Activated CD8-positive, alpha-beta T cell treated with anti-CD3 and anti-CD28 coated beads, Interleukin-2, amount 10 ng/mL, durations not matched to agents 7 days and 5 days (primary cell): ENCODE data around the gene MED12L. TPM values are rescaled to one million over a fixed set of nuclear protein-coding genes. Genes with fewer than 3 reads are reported as not detected.
A peak's percentile ranks its signal among the peaks of the same experiment; 100 is the strongest.

Experiments used
- ATAC-seq: fragments of 150-1000 bp; cut with Tn5 transposase; one replicate; pipeline ENCODE4 v1.10.0; 2021; ENCODE audit warnings: moderate library complexity
- CTCF ChIA-PET: fragments of 350-600 bp; sonication (Branson Sonifier 250); formaldehyde crosslinking; loops from one replicate; lab custom pipeline; 2021; ENCODE audit warnings: antibody characterized with exemption; lab: Charles Lee
- POLR2A ChIA-PET: fragments of 350-600 bp; sonication (Branson Sonifier 250); formaldehyde crosslinking; loops from one replicate; lab custom pipeline; 2021; ENCODE audit warnings: antibody characterized with exemption; lab: Charles Lee
- DNase-seq: peaks from one replicate; pipeline ENCODE4 v3.0.0-alpha.2; 2020
- H3K27ac Mint-ChIP-seq: one replicate; pipeline ENCODE4 v1.8.0; 2021; ENCODE audit warnings: mild to moderate bottlenecking, mixed read lengths
- H3K27me3 Mint-ChIP-seq: one replicate; pipeline ENCODE4 v1.8.0; 2021; ENCODE audit warnings: low read depth, mixed read lengths
- H3K36me3 Mint-ChIP-seq: one replicate; pipeline ENCODE4 v1.8.0; 2021; ENCODE audit warnings: low read depth, mixed read lengths
- H3K4me1 Mint-ChIP-seq: one replicate; pipeline ENCODE4 v1.8.0; 2021; ENCODE audit warnings: low read depth, mixed read lengths
- H3K4me3 Mint-ChIP-seq: one replicate; pipeline ENCODE4 v1.8.0; 2021; ENCODE audit warnings: mild to moderate bottlenecking, mixed read lengths
- H3K9me3 Mint-ChIP-seq: one replicate; pipeline ENCODE4 v1.8.0; 2022; ENCODE audit warnings: mixed read lengths; ENCODE audit not compliant: insufficient read depth
- total RNA-seq, 2 experiments: library from RNA; stranded (reverse); gene quantifications; one replicate each; pipeline ENCODE4 v1.2.3, GENCODE V29; 2021

The MED12L gene
- total RNA-seq, 2 experiments from 2014 or later: 0.76 to 0.79 TPM

DNA sequence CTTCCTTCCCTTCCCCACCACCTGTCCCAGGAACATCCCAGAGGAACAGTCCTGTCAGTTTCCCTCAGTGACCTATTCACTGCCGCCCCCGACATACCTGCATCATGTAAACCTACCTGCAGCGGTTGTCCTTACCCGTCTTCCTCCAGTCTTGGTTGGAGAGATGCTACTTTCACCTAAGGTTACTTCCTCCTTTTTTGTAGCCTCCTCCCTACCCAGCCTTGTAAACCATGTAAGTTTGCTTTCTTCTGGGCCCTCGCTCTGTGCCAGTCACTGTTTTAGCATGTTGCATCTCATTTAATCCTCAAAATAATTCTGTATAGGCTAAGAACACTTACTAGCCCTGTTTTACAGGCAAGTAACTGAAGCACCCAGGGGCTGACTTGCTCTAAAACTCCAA lies 59.3 kb downstream of the MED12L start:
- peaks cover 7% of the 10 kb centered on the region for H3K27me3 Mint-ChIP-seq
- ATAC-seq: no peak
- H3K4me3 Mint-ChIP-seq: no peak overlapping the region
- no peaks in the 10 kb centered on the region for H3K36me3 Mint-ChIP-seq
- no peak overlapping the region for H3K27ac Mint-ChIP-seq
- POLR2A ChIA-PET: interaction anchor here (1.1 kb wide), 1 partner anchor 9 kb away, joined by 3 read pairs; no protein-coding TSS in a partner anchor
- no peaks in the 10 kb centered on the region for H3K4me1 Mint-ChIP-seq
- H3K9me3 Mint-ChIP-seq: no peaks in the 10 kb centered on the region
- no peak for DNase-seq
- CTCF ChIA-PET: interaction anchor here (0.8 to 7.4 kb wide), 9 partner anchors 9 to 398 kb away, joined by 3 to 66 read pairs (median 8); partner anchors contain the start of gene MED12L

DNA sequence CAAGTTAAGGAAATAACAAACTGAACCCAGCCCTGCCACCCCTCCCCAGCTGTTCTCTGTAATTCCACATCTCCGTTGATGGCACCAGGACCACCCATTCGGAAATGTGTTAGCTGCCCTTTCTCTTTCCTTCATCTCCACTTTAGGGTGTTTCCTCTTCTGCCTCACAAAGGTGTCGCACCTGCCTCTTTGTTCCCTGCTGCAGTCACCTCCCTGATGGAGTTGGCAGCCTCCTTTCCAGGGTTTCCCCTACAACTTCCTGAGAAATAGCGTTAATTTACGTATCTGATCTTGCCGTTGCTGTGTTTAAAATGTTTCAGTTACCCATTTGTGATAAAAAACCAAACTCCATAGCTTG lies 60.2 kb downstream of the MED12L start:
- H3K4me1 Mint-ChIP-seq: no peaks in the 10 kb centered on the region
- DNase-seq: no peak
- no peak for ATAC-seq
- CTCF ChIA-PET: interaction anchor here (0.8 to 7.4 kb wide), 17 partner anchors 10 to 424 kb away, joined by 3 to 66 read pairs (median 5); partner anchors contain the start of genes MED12L and P2RY14
- no peaks in the 10 kb centered on the region for H3K9me3 Mint-ChIP-seq
- no peak overlapping the region for H3K4me3 Mint-ChIP-seq
- POLR2A ChIA-PET: interaction anchor here (1.1 kb wide), 1 partner anchor 10 kb away, joined by 3 read pairs; no protein-coding TSS in a partner anchor
- no peaks in the 10 kb centered on the region for H3K36me3 Mint-ChIP-seq
- H3K27me3 Mint-ChIP-seq: peaks cover 9% of the 10 kb centered on the region
- no peak overlapping the region for H3K27ac Mint-ChIP-seq

- POLR2A ChIA-PET: interaction anchor here (1.1 kb wide), 1 partner anchor 10 kb away, joined by 3 read pairs; no protein-coding TSS in a partner anchor
Observed at GRCh38 chr3:151146071-151146730, 60.7 kb downstream of the MED12L start.

DNA sequence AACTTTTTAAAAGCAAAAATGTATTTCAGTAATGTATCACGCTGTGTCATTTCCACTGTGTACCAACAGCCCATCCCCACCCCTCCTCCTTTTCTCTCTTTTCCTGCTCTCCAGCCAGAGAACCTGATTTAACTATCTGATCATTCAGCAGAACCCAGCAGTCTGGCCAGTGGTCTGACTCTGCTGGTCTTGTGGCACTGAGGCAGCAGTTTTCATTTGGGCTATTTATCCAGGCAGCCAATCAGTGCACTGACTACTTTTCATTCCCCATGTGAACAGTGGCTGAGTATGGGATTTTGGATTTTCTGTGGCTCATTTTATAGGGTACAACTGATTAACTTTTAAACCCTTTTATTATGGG lies 61.2 kb downstream of the MED12L start:
- H3K9me3 Mint-ChIP-seq: no peaks in the 10 kb centered on the region
- ATAC-seq (no peak), DNase-seq (no peak)
- no peaks in the 10 kb centered on the region for H3K36me3 Mint-ChIP-seq
- CTCF ChIA-PET: interaction anchor here (0.6 to 7.4 kb wide), 14 partner anchors 9 to 425 kb away, joined by 3 to 66 read pairs (median 4); partner anchors contain the start of genes MED12L and P2RY14
- POLR2A ChIA-PET: no interaction called here
- H3K27me3 Mint-ChIP-seq: peaks cover 9% of the 10 kb centered on the region
- no peak overlapping the region for H3K4me3 Mint-ChIP-seq
- H3K4me1 Mint-ChIP-seq: no peaks in the 10 kb centered on the region
- H3K27ac Mint-ChIP-seq: no peak overlapping the region

More at GRCh38 chr3:151146071-151146730, 60.7 kb downstream of the MED12L start:
- Mint-ChIP-seq H3K4me1 (no peaks in the 10 kb centered on the region), H3K4me3 (no peak overlapping the region), H3K27me3 (peaks cover 9% of the 10 kb centered on the region), H3K36me3 (no peaks in the 10 kb centered on the region), H3K9me3 (no peaks in the 10 kb centered on the region), H3K27ac (no peak overlapping the region)
- CTCF ChIA-PET: interaction anchor here (0.6 to 7.4 kb wide), 21 partner anchors 10 to 425 kb away, joined by 3 to 66 read pairs (median 4); partner anchors contain the start of genes MED12L and P2RY14
- DNase-seq: peak; percentile 73
- ATAC-seq: peak; percentile 93

GRCh38 chr3:151147299-151147698 lies 61.8 kb downstream of the MED12L start:
- POLR2A ChIA-PET: no interaction called here
- no peak overlapping the region for H3K27ac Mint-ChIP-seq
- no peaks in the 10 kb centered on the region for H3K4me1 Mint-ChIP-seq
- H3K9me3 Mint-ChIP-seq: no peaks in the 10 kb centered on the region
- DNase-seq (no peak), ATAC-seq (no peak)
- no peak overlapping the region for H3K4me3 Mint-ChIP-seq
- CTCF ChIA-PET: interaction anchor here (1.1 to 7.4 kb wide), 6 partner anchors 9 to 220 kb away, joined by 3 to 66 read pairs (median 12); partner anchors contain the start of gene MED12L
- H3K27me3 Mint-ChIP-seq: peaks cover 9% of the 10 kb centered on the region
- no peaks in the 10 kb centered on the region for H3K36me3 Mint-ChIP-seq

- POLR2A ChIA-PET: no interaction called here
- DNase-seq (no peak), ATAC-seq (no peak)
- CTCF ChIA-PET: interaction anchor here (0.7 to 3.0 kb wide), 6 partner anchors 10 to 85 kb away, joined by 3 to 10 read pairs (median 4); no protein-coding TSS in a partner anchor
- Mint-ChIP-seq H3K4me1 (no peaks in the 10 kb centered on the region), H3K4me3 (no peak overlapping the region), H3K9me3 (no peaks in the 10 kb centered on the region), H3K27me3 (peaks cover 8% of the 10 kb centered on the region), H3K27ac (no peak overlapping the region), H3K36me3 (no peaks in the 10 kb centered on the region)
Observed at GRCh38 chr3:151152455-151153079, 67.1 kb downstream of the MED12L start.

DNA sequence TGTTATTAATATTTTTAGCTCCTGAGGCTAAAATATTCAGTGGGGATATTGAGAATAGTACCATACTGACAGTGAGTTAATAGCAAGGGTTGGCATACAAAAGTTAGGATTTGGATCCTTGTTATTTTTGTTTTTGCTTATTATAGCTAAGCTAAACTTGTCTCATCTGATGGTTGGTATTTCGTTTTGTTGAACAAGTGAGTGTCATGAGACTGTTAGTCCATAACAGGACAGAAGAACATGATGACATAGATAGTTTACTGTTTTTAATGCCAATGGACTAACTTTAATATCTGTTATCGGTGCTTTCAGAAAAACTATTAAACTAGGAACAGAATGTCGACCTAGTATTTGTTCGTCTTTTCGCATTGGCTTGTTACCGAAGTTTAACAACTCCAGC lies 69.1 kb downstream of the MED12L start:
- H3K27me3 Mint-ChIP-seq: peaks cover 5% of the 10 kb centered on the region
- ATAC-seq (no peak), DNase-seq (no peak)
- no peaks in the 10 kb centered on the region for H3K9me3 Mint-ChIP-seq
- no peaks in the 10 kb centered on the region for H3K4me1 Mint-ChIP-seq
- H3K36me3 Mint-ChIP-seq: no peaks in the 10 kb centered on the region
- CTCF ChIA-PET: interaction anchor here (3.0 kb wide), 1 partner anchor 13 kb away, joined by 10 read pairs; no protein-coding TSS in a partner anchor
- POLR2A ChIA-PET: no interaction called here
- H3K27ac Mint-ChIP-seq: no peak overlapping the region
- H3K4me3 Mint-ChIP-seq: no peak overlapping the region

DNA sequence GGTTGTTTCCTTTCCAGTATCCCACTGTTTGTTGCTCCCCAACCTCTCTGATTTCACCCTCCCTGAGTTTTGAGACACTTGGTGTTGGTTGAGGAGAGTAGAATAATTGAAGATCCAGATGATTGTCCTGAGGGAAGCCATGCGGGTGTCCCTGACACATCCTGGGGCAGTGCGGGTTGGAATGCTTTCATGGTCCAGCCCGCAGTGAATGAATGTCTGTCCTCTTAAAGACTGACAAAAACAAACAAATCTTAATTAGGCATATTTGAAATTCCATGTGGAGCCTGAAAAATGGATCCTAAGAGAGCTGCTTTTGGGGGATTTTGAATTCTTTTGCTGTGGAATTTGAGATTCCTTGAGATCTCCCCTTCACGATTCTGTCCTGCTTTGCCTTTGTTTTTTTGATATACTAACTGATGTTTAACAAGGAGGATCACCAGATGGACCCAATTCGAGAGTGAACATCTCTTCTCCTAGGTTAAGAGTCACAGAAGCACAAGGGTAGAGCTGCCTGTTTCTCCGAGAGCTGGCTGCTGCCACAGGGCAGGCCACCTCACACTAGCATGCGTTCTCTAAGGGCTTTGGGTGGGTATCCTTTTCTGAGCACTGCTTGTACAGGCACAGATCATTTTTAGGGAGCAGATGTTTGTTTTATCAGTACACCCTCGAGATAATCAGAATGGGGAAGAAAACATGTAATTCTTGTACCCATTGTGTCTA lies 70.1 kb downstream of the MED12L start:
- Mint-ChIP-seq H3K4me3 (no peak overlapping the region), H3K27ac (no peak overlapping the region), H3K27me3 (peaks cover 3% of the 10 kb centered on the region), H3K4me1 (no peaks in the 10 kb centered on the region), H3K36me3 (no peaks in the 10 kb centered on the region), H3K9me3 (no peaks in the 10 kb centered on the region)
- POLR2A ChIA-PET: interaction anchor here (1.3 kb wide), 1 partner anchor 16 kb away, joined by 3 read pairs; no protein-coding TSS in a partner anchor
- CTCF ChIA-PET: interaction anchor here (0.9 to 2.4 kb wide), 19 partner anchors 9 to 683 kb away, joined by 3 to 21 read pairs (median 4); partner anchors contain the start of gene P2RY14
- ATAC-seq (no peak), DNase-seq (no peak)

GRCh38 chr3:151156618-151157216 lies 71.3 kb downstream of the MED12L start:
- ATAC-seq (peak; percentile 87), DNase-seq (peak; percentile 64)
- no peaks in the 10 kb centered on the region for H3K4me1 Mint-ChIP-seq

DNA sequence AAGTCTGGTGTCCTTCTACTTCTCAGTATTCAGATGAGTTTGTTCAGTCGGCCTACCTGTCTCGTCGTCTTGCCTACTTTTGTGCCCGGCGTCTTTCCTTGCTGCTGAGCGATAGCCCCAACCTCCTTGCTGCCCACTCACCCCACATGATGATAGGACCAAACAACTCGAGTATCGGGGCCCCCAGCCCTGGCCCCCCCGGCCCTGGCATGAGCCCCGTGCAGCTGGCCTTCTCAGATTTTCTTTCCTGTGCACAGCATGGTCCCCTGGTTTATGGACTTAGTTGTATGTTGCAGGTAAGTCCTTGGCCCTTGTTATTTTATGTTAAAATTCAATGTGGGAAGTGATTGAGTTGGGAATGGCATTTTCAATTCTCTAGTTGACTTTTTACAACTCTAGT lies 74.3 kb downstream of the MED12L start:
- H3K9me3 Mint-ChIP-seq: no peaks in the 10 kb centered on the region
- no peak overlapping the region for H3K4me3 Mint-ChIP-seq
- POLR2A ChIA-PET: no interaction called here
- DNase-seq: no peak
- H3K27ac Mint-ChIP-seq: no peak overlapping the region
- no peaks in the 10 kb centered on the region for H3K36me3 Mint-ChIP-seq
- no peak for ATAC-seq
- H3K4me1 Mint-ChIP-seq: no peaks in the 10 kb centered on the region
- CTCF ChIA-PET: interaction anchor here (1.0 to 2.0 kb wide), 2 partner anchors 8 to 74 kb away, joined by 3 to 10 read pairs; partner anchors contain the start of gene MED12L
- H3K27me3 Mint-ChIP-seq: peaks cover 8% of the 10 kb centered on the region

More at GRCh38 chr3:151156618-151157216, 71.3 kb downstream of the MED12L start:
- H3K4me3 Mint-ChIP-seq: no peak overlapping the region
- H3K36me3 Mint-ChIP-seq: no peaks in the 10 kb centered on the region
- ChIA-PET POLR2A (interaction anchor here (1.0 to 1.3 kb wide), 2 partner anchors 15 to 112 kb away, joined by 3 to 6 read pairs; no protein-coding TSS in a partner anchor), CTCF (interaction anchor here (0.6 to 2.4 kb wide), 29 partner anchors 10 to 760 kb away, joined by 3 to 21 read pairs (median 4); partner anchors contain the start of genes MED12L and P2RY14)
- peaks cover 6% of the 10 kb centered on the region for H3K27me3 Mint-ChIP-seq
- H3K9me3 Mint-ChIP-seq: no peaks in the 10 kb centered on the region
- no peak overlapping the region for H3K27ac Mint-ChIP-seq

- peaks cover 3% of the 10 kb centered on the region for H3K36me3 Mint-ChIP-seq
- no peak overlapping the region for H3K27ac Mint-ChIP-seq
- no peak for ATAC-seq
- H3K9me3 Mint-ChIP-seq: no peaks in the 10 kb centered on the region
- POLR2A ChIA-PET: no interaction called here
- CTCF ChIA-PET: no interaction called here
- DNase-seq: no peak
- H3K27me3 Mint-ChIP-seq: peaks cover 5% of the 10 kb centered on the region
- no peak overlapping the region for H3K4me3 Mint-ChIP-seq
- H3K4me1 Mint-ChIP-seq: peaks cover 20% of the 10 kb centered on the region
Observed at GRCh38 chr3:151165226-151165625, 79.8 kb downstream of the MED12L start.
